GM10847 (cell line): ENCODE data around the gene ZNRF1.

Experiments used
- POLR2A ChIP-seq: IDR thresholded peaks from 2 replicates; pipeline ENCODE4 v1.6.1; 2011; ENCODE audit not compliant: insufficient read length; ENCODE audit errors: extremely low read depth

The ZNRF1 gene

GRCh38 chr16:75152635-75153034 lies 153.8 kb downstream of the ZNRF1 start:
- no peak for TF ChIP-seq POLR2A

GRCh38 chr16:75160386-75160785 lies 161.6 kb downstream of the ZNRF1 start:
- TF ChIP-seq POLR2A, result no peak
